K562 (cell line): ENCODE data around the gene NEK2. TPM values are rescaled to one million over a fixed set of nuclear protein-coding genes. Genes with fewer than 3 reads are reported as not detected.

Source experiments
- BRD9 ChIP-seq: fragments of 450-650 bp; IDR thresholded peaks from 2 replicates; pipeline ENCODE4 v1.6.1; 2018; ENCODE audit warnings: low read depth; ENCODE audit not compliant: partially characterized antibody
- CHD1 ChIP-seq: fragments of 200-600 bp; sonication (generic); IDR thresholded peaks from one replicate; pipeline ENCODE4 v1.6.1; 2012; ENCODE audit warnings: mild to moderate bottlenecking, moderate library complexity, low read length, inconsistent platforms
- CXXC5 ChIP-seq: fragments of 250-450 bp; sonication (Bioruptor Pico); IDR thresholded peaks from 2 replicates; pipeline ENCODE4 v1.8.0; 2022; ENCODE audit warnings: inconsistent platforms, mild to moderate bottlenecking, moderate library complexity
- EP400 ChIP-seq: fragments of 450-650 bp; IDR thresholded peaks from 2 replicates; pipeline ENCODE4 v1.6.1; 2017; ENCODE audit warnings: antibody characterized with exemption, mild to moderate bottlenecking, moderate library complexity
- ESRRB ChIP-seq: fragments of 250-450 bp; sonication (Bioruptor Pico); IDR thresholded peaks from 2 replicates; pipeline ENCODE4 v1.5.0; 2020; ENCODE audit warnings: mild to moderate bottlenecking, moderate library complexity, borderline replicate concordance
- GABPA ChIP-seq: fragments of 200-800 bp; sonication (Bioruptor generic); conservative IDR thresholded peaks from 2 replicates; pipeline ENCODE4 v1.6.1; 2016; ENCODE audit warnings: low read depth, missing genetic modification characterization, missing compliant biosample characterization
- KLF16 ChIP-seq: IDR thresholded peaks from 2 replicates; pipeline ENCODE4 v1.6.1; 2016; ENCODE audit warnings: antibody characterized with exemption
- PTTG1 ChIP-seq: fragments of 450-650 bp; IDR thresholded peaks from 2 replicates; pipeline ENCODE4 v1.6.1; 2016; ENCODE audit warnings: low read depth, mild to moderate bottlenecking, missing genetic modification characterization, missing compliant biosample characterization
- SMAD1 ChIP-seq: fragments of 150-350 bp; IDR thresholded peaks from 2 replicates; pipeline ENCODE4 v1.6.1; 2014; ENCODE audit warnings: low read length, low read depth; ENCODE audit not compliant: partially characterized antibody
- TAF9B ChIP-seq: fragments of 450-650 bp; IDR thresholded peaks from 2 replicates; pipeline ENCODE4 v1.6.1; 2018; ENCODE audit warnings: mild to moderate bottlenecking; ENCODE audit not compliant: partially characterized antibody
- TBP ChIP-seq: optimal IDR thresholded peaks from 2 replicates; pipeline ENCODE3; 2011; ENCODE audit warnings: low read depth, low read length, improper control_type of control experiment
- ZBTB8A ChIP-seq: fragments of 450-650 bp; IDR thresholded peaks from 2 replicates; pipeline ENCODE4 v1.6.1; 2018; ENCODE audit warnings: mild to moderate bottlenecking, moderate library complexity; ENCODE audit not compliant: partially characterized antibody
- ZNF311 ChIP-seq: fragments of 250-450 bp; sonication (Bioruptor Pico); IDR thresholded peaks from 2 replicates; pipeline ENCODE4 v1.4.0; 2020; ENCODE audit warnings: mild to moderate bottlenecking, moderate library complexity
- ZNF583 ChIP-seq: fragments of 250-450 bp; sonication (Bioruptor Pico); IDR thresholded peaks from 2 replicates; pipeline ENCODE4 v1.4.0; 2020
- ZNF766 ChIP-seq: fragments of 200-800 bp; sonication (Bioruptor generic); conservative IDR thresholded peaks from 2 replicates; pipeline ENCODE4 v1.6.1; 2016; ENCODE audit warnings: missing genetic modification characterization, missing compliant biosample characterization
- polyA plus RNA-seq, 8 experiments: library from polyadenylated mRNA; depleted of rRNA in 4 of 8; stranded (reverse) in 5 of 8; unstranded in 3 of 8; fragments of >200 nt; fragmentation: Nextera tagmentation in 2 of 8; fragmentation: Illumina TruSeq in 1 of 8; extraction: Ambion mirVana in 2 of 8; extraction: Trizol in 1 of 8; gene quantifications; 2 replicates each; pipeline versions ENCODE4 v1.2.1 to v1.2.3, GENCODE V29; 2011 to 2014; ENCODE audit warnings: inconsistent platforms in 1 of 8, missing spikeins in 1 of 8
- total RNA-seq, 7 experiments: library from RNA; depleted of rRNA in 6 of 7; stranded (reverse); fragments of >200 nt in 6 of 7; fragmentation: Illumina TruSeq in 2 of 7; extraction: Trizol in 2 of 7; gene quantifications; 2 replicates each; pipeline versions ENCODE4 v1.2.1 to v1.2.3, GENCODE V29; 2011 to 2021; ENCODE audit warnings: low replicate concordance in 1 of 7
- TF ChIP-seq, protein P1 (sequence below): sonication (generic); formaldehyde crosslinking; IDR thresholded peaks from 2 replicates; pipeline ENCODE4 v1.8.0; 2022; ENCODE audit warnings: mild to moderate bottlenecking, low read depth, missing genetic modification reagents
- TF ChIP-seq, protein P2 (sequence below): sonication (generic); formaldehyde crosslinking; IDR thresholded peaks from 2 replicates; pipeline ENCODE4 v1.8.1; 2022; ENCODE audit warnings: missing genetic modification reagents
- TF ChIP-seq, protein P3 (sequence below): fragments of 250-450 bp; sonication (Bioruptor Pico); IDR thresholded peaks from 2 replicates; pipeline ENCODE4 v1.8.0; 2021; ENCODE audit warnings: moderate library complexity, mild to moderate bottlenecking, inconsistent platforms
- TF ChIP-seq, protein P4 (sequence below): sonication (generic); formaldehyde crosslinking; IDR thresholded peaks from 2 replicates; pipeline ENCODE4 v1.9.0; 2022; ENCODE audit warnings: mild to moderate bottlenecking, missing genetic modification reagents
- TF ChIP-seq, protein P5 (sequence below), 2 experiments: fragments of 450-650 bp in 1 of 2; sonication (generic) in 1 of 2; formaldehyde crosslinking; conservative IDR thresholded peaks; 2 replicates each; pipeline versions ENCODE4 v1.4.0 to v1.8.1; 2020 to 2022; ENCODE audit warnings: mild to moderate bottlenecking in 1 of 2, missing genetic modification reagents in 1 of 2
- TF ChIP-seq, protein P6 (sequence below): fragments of 250-450 bp; sonication (Bioruptor Pico); IDR thresholded peaks from 2 replicates; pipeline ENCODE4 v1.5.0; 2021
- TF ChIP-seq, protein P7 (sequence below): fragments of 450-650 bp; IDR thresholded peaks from 2 replicates; pipeline ENCODE4 v1.7.0; 2016; ENCODE audit warnings: borderline replicate concordance

Gene NEK2
- total and polyA plus RNA-seq, 9 of the 15 experiments (the other 6 are each of a cell fraction or from before 2014, with no cell fraction given): 30.0 to 74.7 (median 66.4) TPM

DNA sequence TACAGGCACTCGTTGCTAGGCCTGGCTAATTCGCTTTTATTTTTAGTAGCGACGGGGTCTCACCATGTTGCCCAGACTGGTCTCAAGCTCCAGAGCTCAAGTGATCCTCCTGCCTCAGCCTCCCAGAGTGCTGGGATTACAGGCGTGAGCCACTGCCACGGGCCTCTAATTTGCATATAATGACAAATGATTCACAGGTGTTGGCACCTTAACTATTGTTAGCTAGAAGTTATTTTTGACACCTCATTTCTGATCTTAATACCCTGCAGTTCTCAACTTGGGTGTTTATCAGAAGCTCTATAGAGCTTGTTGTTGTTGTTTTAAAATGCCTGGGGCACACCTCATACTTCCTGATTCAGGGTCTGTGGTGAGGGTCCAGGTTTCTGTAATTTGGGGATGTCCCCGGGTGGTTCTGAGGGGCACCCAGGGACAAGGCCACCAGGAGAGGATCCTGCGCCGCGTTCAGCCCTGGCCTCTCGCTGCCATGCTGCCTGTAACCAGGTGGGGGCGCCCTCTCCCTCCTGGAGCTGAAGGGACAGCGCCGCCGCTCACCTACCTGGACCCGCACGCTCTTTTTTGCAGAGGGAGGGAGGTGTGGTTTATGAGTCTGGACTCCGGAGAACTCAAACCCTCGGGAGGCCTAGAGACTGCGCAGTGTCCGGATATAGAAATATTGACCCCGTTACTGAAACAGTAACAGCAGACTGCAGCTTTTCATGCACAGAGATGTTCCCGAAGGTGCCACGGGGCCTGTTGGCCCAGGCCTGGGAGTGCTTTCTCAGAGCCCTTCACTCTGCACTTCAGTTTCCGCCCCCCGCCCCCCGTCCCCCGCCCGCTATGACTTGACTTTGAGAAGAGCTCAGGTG, 23.0 kb upstream of the NEK2 start (continued):
- TF ChIP-seq ZBTB8A: no peak
- TF ChIP-seq, protein P1, sequence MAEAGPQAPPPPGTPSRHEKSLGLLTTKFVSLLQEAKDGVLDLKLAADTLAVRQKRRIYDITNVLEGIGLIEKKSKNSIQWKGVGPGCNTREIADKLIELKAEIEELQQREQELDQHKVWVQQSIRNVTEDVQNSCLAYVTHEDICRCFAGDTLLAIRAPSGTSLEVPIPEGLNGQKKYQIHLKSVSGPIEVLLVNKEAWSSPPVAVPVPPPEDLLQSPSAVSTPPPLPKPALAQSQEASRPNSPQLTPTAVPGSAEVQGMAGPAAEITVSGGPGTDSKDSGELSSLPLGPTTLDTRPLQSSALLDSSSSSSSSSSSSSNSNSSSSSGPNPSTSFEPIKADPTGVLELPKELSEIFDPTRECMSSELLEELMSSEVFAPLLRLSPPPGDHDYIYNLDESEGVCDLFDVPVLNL (CRISPR knock-in tag): no peak
- TF ChIP-seq SMAD1: no peak
- TF ChIP-seq TAF9B: no peak
- no peak for TF ChIP-seq TBP
- peak; percentile 66 for TF ChIP-seq CXXC5
- no peak for TF ChIP-seq BRD9
- TF ChIP-seq, protein P2, sequence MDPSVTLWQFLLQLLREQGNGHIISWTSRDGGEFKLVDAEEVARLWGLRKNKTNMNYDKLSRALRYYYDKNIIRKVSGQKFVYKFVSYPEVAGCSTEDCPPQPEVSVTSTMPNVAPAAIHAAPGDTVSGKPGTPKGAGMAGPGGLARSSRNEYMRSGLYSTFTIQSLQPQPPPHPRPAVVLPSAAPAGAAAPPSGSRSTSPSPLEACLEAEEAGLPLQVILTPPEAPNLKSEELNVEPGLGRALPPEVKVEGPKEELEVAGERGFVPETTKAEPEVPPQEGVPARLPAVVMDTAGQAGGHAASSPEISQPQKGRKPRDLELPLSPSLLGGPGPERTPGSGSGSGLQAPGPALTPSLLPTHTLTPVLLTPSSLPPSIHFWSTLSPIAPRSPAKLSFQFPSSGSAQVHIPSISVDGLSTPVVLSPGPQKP (CRISPR knock-in tag): no peak
- TF ChIP-seq, protein P3, sequence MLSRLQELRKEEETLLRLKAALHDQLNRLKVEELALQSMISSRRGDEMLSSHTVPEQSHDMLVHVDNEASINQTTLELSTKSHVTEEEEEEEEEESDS (CRISPR knock-in tag): no peak
- no peak for TF ChIP-seq EP400
- TF ChIP-seq ZNF311 (CRISPR knock-in tag): no peak
- no peak for TF ChIP-seq ZNF583 (CRISPR knock-in tag)
- TF ChIP-seq GABPA (tag): no peak
- no peak for TF ChIP-seq ESRRB
- TF ChIP-seq KLF16: peak; percentile 73
- TF ChIP-seq PTTG1 (tag): no peak
- TF ChIP-seq, protein P4, sequence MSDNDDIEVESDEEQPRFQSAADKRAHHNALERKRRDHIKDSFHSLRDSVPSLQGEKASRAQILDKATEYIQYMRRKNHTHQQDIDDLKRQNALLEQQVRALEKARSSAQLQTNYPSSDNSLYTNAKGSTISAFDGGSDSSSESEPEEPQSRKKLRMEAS (CRISPR knock-in tag): 0 out of 2 replicates have a peak, but pooled peaks have one; percentile 12
- TF ChIP-seq CHD1: no peak
- TF ChIP-seq, protein P5, sequence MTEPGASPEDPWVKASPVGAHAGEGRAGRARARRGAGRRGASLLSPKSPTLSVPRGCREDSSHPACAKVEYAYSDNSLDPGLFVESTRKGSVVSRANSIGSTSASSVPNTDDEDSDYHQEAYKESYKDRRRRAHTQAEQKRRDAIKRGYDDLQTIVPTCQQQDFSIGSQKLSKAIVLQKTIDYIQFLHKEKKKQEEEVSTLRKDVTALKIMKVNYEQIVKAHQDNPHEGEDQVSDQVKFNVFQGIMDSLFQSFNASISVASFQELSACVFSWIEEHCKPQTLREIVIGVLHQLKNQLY (CRISPR knock-in tag; conservative IDR thresholded peaks at IDR 0.05): no peak
- TF ChIP-seq, protein P6, sequence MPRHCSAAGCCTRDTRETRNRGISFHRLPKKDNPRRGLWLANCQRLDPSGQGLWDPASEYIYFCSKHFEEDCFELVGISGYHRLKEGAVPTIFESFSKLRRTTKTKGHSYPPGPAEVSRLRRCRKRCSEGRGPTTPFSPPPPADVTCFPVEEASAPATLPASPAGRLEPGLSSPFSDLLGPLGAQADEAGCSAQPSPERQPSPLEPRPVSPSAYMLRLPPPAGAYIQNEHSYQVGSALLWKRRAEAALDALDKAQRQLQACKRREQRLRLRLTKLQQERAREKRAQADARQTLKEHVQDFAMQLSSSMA: no peak
- TF ChIP-seq ZNF766 (CRISPR knock-in tag): no peak
- TF ChIP-seq, protein P7, sequence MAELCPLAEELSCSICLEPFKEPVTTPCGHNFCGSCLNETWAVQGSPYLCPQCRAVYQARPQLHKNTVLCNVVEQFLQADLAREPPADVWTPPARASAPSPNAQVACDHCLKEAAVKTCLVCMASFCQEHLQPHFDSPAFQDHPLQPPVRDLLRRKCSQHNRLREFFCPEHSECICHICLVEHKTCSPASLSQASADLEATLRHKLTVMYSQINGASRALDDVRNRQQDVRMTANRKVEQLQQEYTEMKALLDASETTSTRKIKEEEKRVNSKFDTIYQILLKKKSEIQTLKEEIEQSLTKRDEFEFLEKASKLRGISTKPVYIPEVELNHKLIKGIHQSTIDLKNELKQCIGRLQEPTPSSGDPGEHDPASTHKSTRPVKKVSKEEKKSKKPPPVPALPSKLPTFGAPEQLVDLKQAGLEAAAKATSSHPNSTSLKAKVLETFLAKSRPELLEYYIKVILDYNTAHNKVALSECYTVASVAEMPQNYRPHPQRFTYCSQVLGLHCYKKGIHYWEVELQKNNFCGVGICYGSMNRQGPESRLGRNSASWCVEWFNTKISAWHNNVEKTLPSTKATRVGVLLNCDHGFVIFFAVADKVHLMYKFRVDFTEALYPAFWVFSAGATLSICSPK: no peak
